Measurements from ENCODE around the gene NARS2. TPM values are rescaled to one million over a fixed set of nuclear protein-coding genes. Genes with fewer than 3 reads are reported as not detected.

NARS2 gene
- total RNA-seq, 4 donors from 2014 or later, result 9.0 to 22.1 (median 9.2) TPM

GRCh38 chr11:78457448-78457847 lies 117.2 kb downstream of the NARS2 start:
- 43 to 100% methylated on average over 2 of the region's 2 CpGs for WGBS, 2 donors (ENCODE audit: low coverage in 1 of 2)

GRCh38 chr11:78453140-78453935 lies 121.3 kb downstream of the NARS2 start:
- H3K9me3 ChIP-seq, result no peaks in the 10 kb centered on the region
- H3K36me3 ChIP-seq, result peaks cover 0 to 11% of the 10 kb centered on the region in 2 donors
- H3K4me3 ChIP-seq, result no peak overlapping the region
- H3K27ac ChIP-seq, result no peak overlapping the region
- H3K27me3 ChIP-seq, result no peaks in the 10 kb centered on the region
- WGBS, 2 donors (ENCODE audit: low coverage in 1 of 2), result 88 to 100% methylated on average over 2 of the region's 2 CpGs
- H3K4me1 ChIP-seq, result no peaks in the 10 kb centered on the region
- no peak for ATAC-seq
- TF ChIP-seq POLR2AphosphoS5 (IDR thresholded peaks at IDR 0.05) (no peak), CTCF (IDR thresholded peaks at IDR 0.05) (no peak), EP300 (IDR thresholded peaks at IDR 0.05) (no peak), POLR2A (IDR thresholded peaks at IDR 0.05) (no peak)

More at GRCh38 chr11:78457448-78457847, 117.2 kb downstream of the NARS2 start:
- TF ChIP-seq POLR2A (IDR thresholded peaks at IDR 0.05) (no peak), POLR2AphosphoS5 (IDR thresholded peaks at IDR 0.05) (no peak), EP300 (IDR thresholded peaks at IDR 0.05) (no peak), CTCF (IDR thresholded peaks at IDR 0.05) (no peak)
- Histone ChIP-seq H3K4me1 (no peaks in the 10 kb centered on the region), H3K4me3 (no peak overlapping the region), H3K27ac (no peak overlapping the region), H3K27me3 (no peaks in the 10 kb centered on the region), H3K36me3 (peaks cover 0 to 48% of the 10 kb centered on the region in 2 donors), H3K9me3 (no peaks in the 10 kb centered on the region)
- no peak for ATAC-seq

- H3K27ac ChIP-seq, result no peak overlapping the region
- ATAC-seq, result no peak
- WGBS, 2 donors (ENCODE audit: low coverage in 1 of 2), result 93 to 95% methylated on average over 5 of the region's 5 CpGs
- H3K4me1 ChIP-seq, result no peaks in the 10 kb centered on the region
- no peaks in the 10 kb centered on the region for H3K9me3 ChIP-seq
- peaks cover 0 to 4% of the 10 kb centered on the region in 2 donors for H3K36me3 ChIP-seq
- H3K4me3 ChIP-seq, result no peak overlapping the region
- TF ChIP-seq POLR2AphosphoS5 (IDR thresholded peaks at IDR 0.05), result no peak
- no peak for TF ChIP-seq POLR2A (IDR thresholded peaks at IDR 0.05)
- no peak for TF ChIP-seq EP300 (IDR thresholded peaks at IDR 0.05)
- no peak for TF ChIP-seq CTCF (IDR thresholded peaks at IDR 0.05)
- H3K27me3 ChIP-seq, result no peaks in the 10 kb centered on the region
Observed at GRCh38 chr11:78451371-78452150, 123.1 kb downstream of the NARS2 start.

GRCh38 chr11:78450866-78451265 lies 123.8 kb downstream of the NARS2 start:
- Histone ChIP-seq H3K9me3 (no peaks in the 10 kb centered on the region), H3K27ac (no peak overlapping the region), H3K27me3 (no peaks in the 10 kb centered on the region), H3K36me3 (no peaks in the 10 kb centered on the region), H3K4me1 (no peaks in the 10 kb centered on the region), H3K4me3 (no peak overlapping the region)
- TF ChIP-seq POLR2AphosphoS5 (IDR thresholded peaks at IDR 0.05) (no peak), POLR2A (IDR thresholded peaks at IDR 0.05) (no peak), CTCF (IDR thresholded peaks at IDR 0.05) (no peak), EP300 (IDR thresholded peaks at IDR 0.05) (no peak)
- 82 to 89% methylated on average over 2 of the region's 2 CpGs for WGBS, 2 donors (ENCODE audit: low coverage in 1 of 2)
- ATAC-seq, result no peak

All from gastroesophageal sphincter (tissue), 4 donors.